DND-41 (cell line): ENCODE results near the gene MARCHF6.

Experiments used
- EZH2 ChIP-seq: IDR thresholded peaks from 3 replicates; pipeline ENCODE4 v1.6.1; 2012; ENCODE audit warnings: borderline replicate concordance, low read depth, mild to moderate bottlenecking, moderate library complexity, low read length, inconsistent platforms; ENCODE audit not compliant: severe bottlenecking
- TF ChIP-seq, protein P1 (sequence below): IDR thresholded peaks from 2 replicates; pipeline ENCODE4 v1.5.1; 2012; ENCODE audit warnings: borderline replicate concordance, low read length, moderate library complexity, mild to moderate bottlenecking; ENCODE audit not compliant: poor library complexity, severe bottlenecking; ENCODE audit errors: extremely low read depth

GRCh38 chr5:10307206-10308148, 46.0 kb upstream of the MARCHF6 start, which contains the start of gene CMBL:
- TF ChIP-seq, protein P1, sequence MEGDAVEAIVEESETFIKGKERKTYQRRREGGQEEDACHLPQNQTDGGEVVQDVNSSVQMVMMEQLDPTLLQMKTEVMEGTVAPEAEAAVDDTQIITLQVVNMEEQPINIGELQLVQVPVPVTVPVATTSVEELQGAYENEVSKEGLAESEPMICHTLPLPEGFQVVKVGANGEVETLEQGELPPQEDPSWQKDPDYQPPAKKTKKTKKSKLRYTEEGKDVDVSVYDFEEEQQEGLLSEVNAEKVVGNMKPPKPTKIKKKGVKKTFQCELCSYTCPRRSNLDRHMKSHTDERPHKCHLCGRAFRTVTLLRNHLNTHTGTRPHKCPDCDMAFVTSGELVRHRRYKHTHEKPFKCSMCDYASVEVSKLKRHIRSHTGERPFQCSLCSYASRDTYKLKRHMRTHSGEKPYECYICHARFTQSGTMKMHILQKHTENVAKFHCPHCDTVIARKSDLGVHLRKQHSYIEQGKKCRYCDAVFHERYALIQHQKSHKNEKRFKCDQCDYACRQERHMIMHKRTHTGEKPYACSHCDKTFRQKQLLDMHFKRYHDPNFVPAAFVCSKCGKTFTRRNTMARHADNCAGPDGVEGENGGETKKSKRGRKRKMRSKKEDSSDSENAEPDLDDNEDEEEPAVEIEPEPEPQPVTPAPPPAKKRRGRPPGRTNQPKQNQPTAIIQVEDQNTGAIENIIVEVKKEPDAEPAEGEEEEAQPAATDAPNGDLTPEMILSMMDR: no peak
- no peak for TF ChIP-seq EZH2
